Ovary (tissue), 3 donors: ENCODE results near the gene PLA2G4D.

ENCODE experiments used
- POLR2A ChIP-seq: fragments of 450-650 bp; IDR thresholded peaks from one replicate; pipeline ENCODE4 v1.6.1; 2017; ENCODE audit warnings: antibody characterized with exemption, mild to moderate bottlenecking, moderate library complexity
- TF ChIP-seq, protein P1 (sequence below), 3 donors: fragments of 450-650 bp in 2 of 3; fragments of 200-600 bp in 1 of 3; IDR thresholded peaks; one replicate each; pipeline versions ENCODE4 v1.5.1 to v1.8.0; 2016 to 2022; ENCODE audit warnings: antibody characterized with exemption in 3 of 3, mild to moderate bottlenecking in 1 of 3
- donor health status: DM: no; HTN: no; CAD: no.

DNA sequence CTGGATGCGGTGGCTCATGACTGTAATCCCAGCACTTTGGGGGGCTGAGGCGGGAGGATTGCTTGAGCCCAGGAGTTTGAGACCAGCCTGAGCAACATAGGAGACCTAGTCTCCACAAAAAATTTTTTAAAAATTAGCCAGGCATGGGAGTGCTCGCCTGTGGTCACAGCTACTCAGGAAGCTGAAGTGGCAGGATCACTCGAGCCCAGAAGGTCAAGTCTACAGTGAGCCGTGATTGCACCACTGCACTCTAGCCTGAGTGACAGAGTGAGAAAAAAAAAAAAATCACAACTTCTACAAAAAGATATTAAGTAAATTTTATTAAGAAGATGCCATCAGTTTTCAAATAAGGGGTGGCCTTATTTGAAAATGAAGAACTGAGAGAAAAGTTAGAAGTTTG is 11.9 kb upstream of the PLA2G4D start:
- TF ChIP-seq, protein P1, sequence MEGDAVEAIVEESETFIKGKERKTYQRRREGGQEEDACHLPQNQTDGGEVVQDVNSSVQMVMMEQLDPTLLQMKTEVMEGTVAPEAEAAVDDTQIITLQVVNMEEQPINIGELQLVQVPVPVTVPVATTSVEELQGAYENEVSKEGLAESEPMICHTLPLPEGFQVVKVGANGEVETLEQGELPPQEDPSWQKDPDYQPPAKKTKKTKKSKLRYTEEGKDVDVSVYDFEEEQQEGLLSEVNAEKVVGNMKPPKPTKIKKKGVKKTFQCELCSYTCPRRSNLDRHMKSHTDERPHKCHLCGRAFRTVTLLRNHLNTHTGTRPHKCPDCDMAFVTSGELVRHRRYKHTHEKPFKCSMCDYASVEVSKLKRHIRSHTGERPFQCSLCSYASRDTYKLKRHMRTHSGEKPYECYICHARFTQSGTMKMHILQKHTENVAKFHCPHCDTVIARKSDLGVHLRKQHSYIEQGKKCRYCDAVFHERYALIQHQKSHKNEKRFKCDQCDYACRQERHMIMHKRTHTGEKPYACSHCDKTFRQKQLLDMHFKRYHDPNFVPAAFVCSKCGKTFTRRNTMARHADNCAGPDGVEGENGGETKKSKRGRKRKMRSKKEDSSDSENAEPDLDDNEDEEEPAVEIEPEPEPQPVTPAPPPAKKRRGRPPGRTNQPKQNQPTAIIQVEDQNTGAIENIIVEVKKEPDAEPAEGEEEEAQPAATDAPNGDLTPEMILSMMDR (IDR thresholded peaks at IDR 0.05) = no peak
- no peak for TF ChIP-seq POLR2A
